Fibroblast of lung (primary cell): ENCODE measurements around the gene FSHR.

Source experiments
- EZH2 ChIP-seq: IDR thresholded peaks from 2 replicates; pipeline ENCODE4 v1.5.1; 2012; ENCODE audit warnings: low read length, control low read depth, mild to moderate bottlenecking; ENCODE audit errors: missing control alignments
- TF ChIP-seq, protein P1 (sequence below), 2 donors: IDR thresholded peaks in 1 of 2; conservative IDR thresholded peaks in 1 of 2; 1 replicate in 1 of 2; 2 replicates in 1 of 2; pipeline ENCODE4 v1.5.1; 2011 to 2012; ENCODE audit warnings: low read length in 2 of 2, control low read depth in 1 of 2, inconsistent platforms in 1 of 2, low read depth in 1 of 2, mild to moderate bottlenecking in 1 of 2

DNA sequence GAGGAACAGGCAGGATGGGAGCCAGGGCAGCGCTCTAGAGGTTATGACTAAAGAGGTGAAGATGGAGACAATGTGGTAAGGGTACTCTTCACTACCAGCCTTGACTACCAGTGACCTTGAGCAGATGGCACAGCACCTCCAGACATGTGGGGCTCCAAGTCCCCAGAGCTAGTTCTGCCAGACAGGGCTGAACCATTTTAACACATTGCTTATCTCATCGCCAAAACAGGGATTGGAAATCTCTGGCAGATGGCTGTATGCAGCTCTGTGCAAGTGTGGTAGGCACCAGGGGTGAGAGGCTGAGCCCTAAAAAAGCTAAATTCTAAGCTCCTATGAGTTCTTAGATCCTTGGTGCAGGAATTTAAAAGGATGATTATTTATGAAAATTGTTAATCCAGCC is 41.3 kb downstream of the FSHR start:
- TF ChIP-seq, protein P1, sequence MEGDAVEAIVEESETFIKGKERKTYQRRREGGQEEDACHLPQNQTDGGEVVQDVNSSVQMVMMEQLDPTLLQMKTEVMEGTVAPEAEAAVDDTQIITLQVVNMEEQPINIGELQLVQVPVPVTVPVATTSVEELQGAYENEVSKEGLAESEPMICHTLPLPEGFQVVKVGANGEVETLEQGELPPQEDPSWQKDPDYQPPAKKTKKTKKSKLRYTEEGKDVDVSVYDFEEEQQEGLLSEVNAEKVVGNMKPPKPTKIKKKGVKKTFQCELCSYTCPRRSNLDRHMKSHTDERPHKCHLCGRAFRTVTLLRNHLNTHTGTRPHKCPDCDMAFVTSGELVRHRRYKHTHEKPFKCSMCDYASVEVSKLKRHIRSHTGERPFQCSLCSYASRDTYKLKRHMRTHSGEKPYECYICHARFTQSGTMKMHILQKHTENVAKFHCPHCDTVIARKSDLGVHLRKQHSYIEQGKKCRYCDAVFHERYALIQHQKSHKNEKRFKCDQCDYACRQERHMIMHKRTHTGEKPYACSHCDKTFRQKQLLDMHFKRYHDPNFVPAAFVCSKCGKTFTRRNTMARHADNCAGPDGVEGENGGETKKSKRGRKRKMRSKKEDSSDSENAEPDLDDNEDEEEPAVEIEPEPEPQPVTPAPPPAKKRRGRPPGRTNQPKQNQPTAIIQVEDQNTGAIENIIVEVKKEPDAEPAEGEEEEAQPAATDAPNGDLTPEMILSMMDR (conservative IDR thresholded peaks at IDR 0.05 in 1 of 2, IDR thresholded peaks at IDR 0.05 in 1 of 2; ENCODE audit: low read depth in 1 of 2, low read length in 2 of 2) = no peak
- no peak for TF ChIP-seq EZH2
